Measurements from ENCODE around the gene CFAP107. TPM values are rescaled to one million over a fixed set of nuclear protein-coding genes. Genes with fewer than 3 reads are reported as not detected.
"Not testable (repeated sequence)": the region's sequence is repeated elsewhere in the genome, so short reads cannot be mapped to it uniquely, and the experiment has no call there.

CFAP107 gene
- total RNA-seq, 1 experiment from 2014 or later: not detected

GRCh38 chr1:12783783-12784182 is 37.8 kb downstream of the CFAP107 start:
- BruUV-seq (replicated peaks); POLR2A ChIA-PET: not testable (repeated sequence)

DNA sequence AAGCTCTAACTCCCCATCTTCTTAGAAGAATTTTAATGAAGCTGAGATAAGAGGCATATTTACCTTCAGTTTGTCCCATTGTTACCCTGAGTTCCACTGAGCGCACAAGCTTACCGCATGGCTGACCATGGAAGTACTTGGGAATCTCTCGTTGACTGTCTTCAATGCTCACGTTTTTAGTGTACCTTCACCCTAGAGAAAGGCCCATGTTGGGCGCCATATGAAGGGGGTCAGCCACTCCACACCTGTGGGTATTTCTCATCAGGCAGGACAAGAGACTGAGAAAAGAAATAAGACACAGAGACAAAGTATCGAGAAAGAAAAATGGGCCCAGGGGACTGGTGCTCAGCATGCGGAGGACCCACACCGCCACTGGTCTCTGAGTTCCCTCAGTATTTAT is 38.7 kb downstream of the CFAP107 start:
- H3K36me3 Mint-ChIP-seq (ENCODE audit: insufficient read depth, unreplicated experiment); POLR2A ChIA-PET; BruUV-seq (replicated peaks); H3K27ac Mint-ChIP-seq (ENCODE audit: low read depth, unreplicated experiment); H3K27me3 Mint-ChIP-seq (ENCODE audit: insufficient read depth, unreplicated experiment); H3K9me3 Mint-ChIP-seq (ENCODE audit: unreplicated experiment); CTCF ChIA-PET; intact Hi-C loops (cut with micrococcal nuclease); H3K4me1 Mint-ChIP-seq (ENCODE audit: insufficient read depth, unreplicated experiment); H3K4me3 Mint-ChIP-seq (ENCODE audit: unreplicated experiment): not testable (repeated sequence)
- peak; percentile 13 for DNase-seq (ENCODE audit: unreplicated experiment)

More at GRCh38 chr1:12783783-12784182, 37.8 kb downstream of the CFAP107 start:
- H3K4me3 Mint-ChIP-seq (ENCODE audit: unreplicated experiment); H3K27ac Mint-ChIP-seq (ENCODE audit: low read depth, unreplicated experiment); H3K4me1 Mint-ChIP-seq (ENCODE audit: insufficient read depth, unreplicated experiment); H3K27me3 Mint-ChIP-seq (ENCODE audit: insufficient read depth, unreplicated experiment); CTCF ChIA-PET; H3K36me3 Mint-ChIP-seq (ENCODE audit: insufficient read depth, unreplicated experiment); H3K9me3 Mint-ChIP-seq (ENCODE audit: unreplicated experiment); intact Hi-C loops (cut with micrococcal nuclease): not testable (repeated sequence)
- TF ChIP-seq, protein P1, sequence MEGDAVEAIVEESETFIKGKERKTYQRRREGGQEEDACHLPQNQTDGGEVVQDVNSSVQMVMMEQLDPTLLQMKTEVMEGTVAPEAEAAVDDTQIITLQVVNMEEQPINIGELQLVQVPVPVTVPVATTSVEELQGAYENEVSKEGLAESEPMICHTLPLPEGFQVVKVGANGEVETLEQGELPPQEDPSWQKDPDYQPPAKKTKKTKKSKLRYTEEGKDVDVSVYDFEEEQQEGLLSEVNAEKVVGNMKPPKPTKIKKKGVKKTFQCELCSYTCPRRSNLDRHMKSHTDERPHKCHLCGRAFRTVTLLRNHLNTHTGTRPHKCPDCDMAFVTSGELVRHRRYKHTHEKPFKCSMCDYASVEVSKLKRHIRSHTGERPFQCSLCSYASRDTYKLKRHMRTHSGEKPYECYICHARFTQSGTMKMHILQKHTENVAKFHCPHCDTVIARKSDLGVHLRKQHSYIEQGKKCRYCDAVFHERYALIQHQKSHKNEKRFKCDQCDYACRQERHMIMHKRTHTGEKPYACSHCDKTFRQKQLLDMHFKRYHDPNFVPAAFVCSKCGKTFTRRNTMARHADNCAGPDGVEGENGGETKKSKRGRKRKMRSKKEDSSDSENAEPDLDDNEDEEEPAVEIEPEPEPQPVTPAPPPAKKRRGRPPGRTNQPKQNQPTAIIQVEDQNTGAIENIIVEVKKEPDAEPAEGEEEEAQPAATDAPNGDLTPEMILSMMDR (IDR thresholded peaks at IDR 0.05; ENCODE audit: unreplicated experiment): peak; percentile 57
- DNase-seq (ENCODE audit: unreplicated experiment): peak; percentile 51

DNA sequence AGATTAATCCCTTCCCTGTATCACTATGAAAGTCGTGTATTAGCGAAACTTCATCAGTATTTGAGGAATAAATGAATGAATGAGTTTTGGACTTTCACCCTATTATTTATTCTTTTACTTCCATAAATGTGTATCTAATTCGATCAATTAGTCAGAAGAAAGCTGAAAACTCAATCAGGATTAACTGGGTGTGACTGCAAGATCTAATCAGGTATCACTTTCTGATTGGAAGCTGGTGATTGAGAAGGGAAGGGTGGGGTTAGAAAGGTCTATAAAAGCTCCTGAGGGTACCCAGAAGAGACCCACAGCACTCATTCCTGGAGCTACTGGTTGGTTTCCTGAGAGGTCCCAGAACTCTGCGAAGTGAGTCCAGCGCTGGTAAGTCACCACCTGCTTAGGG is 45.1 kb downstream of the CFAP107 start, which contains the start of gene PRAMEF1:
PRAMEF1 (plus strand) TSS at position 301 of the 400 bp plus-strand sequence. CDS start 1,831 bp downstream, outside the sequence.
- DNase-seq (ENCODE audit: unreplicated experiment); H3K9me3 Mint-ChIP-seq (ENCODE audit: unreplicated experiment); BruUV-seq (replicated peaks); POLR2A ChIA-PET; H3K36me3 Mint-ChIP-seq (ENCODE audit: insufficient read depth, unreplicated experiment); H3K4me3 Mint-ChIP-seq (ENCODE audit: unreplicated experiment); H3K27me3 Mint-ChIP-seq (ENCODE audit: insufficient read depth, unreplicated experiment); intact Hi-C loops (cut with micrococcal nuclease); H3K4me1 Mint-ChIP-seq (ENCODE audit: insufficient read depth, unreplicated experiment); CTCF ChIA-PET; H3K27ac Mint-ChIP-seq (ENCODE audit: low read depth, unreplicated experiment): not testable (repeated sequence)

GRCh38 chr1:12798911-12799310 is 52.9 kb downstream of the CFAP107 start:
- ChIA-PET CTCF (interaction anchor here (0.6 to 1.3 kb wide), 2 partner anchors 11 to 27 kb away, joined by 5 read pairs; no protein-coding TSS in a partner anchor), POLR2A (no interaction called here)
- no peak for DNase-seq (ENCODE audit: unreplicated experiment)
- Mint-ChIP-seq H3K27me3 (ENCODE audit: insufficient read depth, unreplicated experiment) (no peaks in the 10 kb centered on the region), H3K27ac (ENCODE audit: low read depth, unreplicated experiment) (no peak overlapping the region), H3K4me3 (ENCODE audit: unreplicated experiment) (no peak overlapping the region), H3K9me3 (ENCODE audit: unreplicated experiment) (no peaks in the 10 kb centered on the region), H3K4me1 (ENCODE audit: insufficient read depth, unreplicated experiment) (peaks cover 27% of the 10 kb centered on the region), H3K36me3 (ENCODE audit: insufficient read depth, unreplicated experiment) (no peaks in the 10 kb centered on the region)
- TF ChIP-seq, protein P1 (IDR thresholded peaks at IDR 0.05; ENCODE audit: unreplicated experiment): no peak
- no TSS peak for BruUV-seq (replicated peaks)
- intact Hi-C loops (cut with micrococcal nuclease): no loop called here

DNA sequence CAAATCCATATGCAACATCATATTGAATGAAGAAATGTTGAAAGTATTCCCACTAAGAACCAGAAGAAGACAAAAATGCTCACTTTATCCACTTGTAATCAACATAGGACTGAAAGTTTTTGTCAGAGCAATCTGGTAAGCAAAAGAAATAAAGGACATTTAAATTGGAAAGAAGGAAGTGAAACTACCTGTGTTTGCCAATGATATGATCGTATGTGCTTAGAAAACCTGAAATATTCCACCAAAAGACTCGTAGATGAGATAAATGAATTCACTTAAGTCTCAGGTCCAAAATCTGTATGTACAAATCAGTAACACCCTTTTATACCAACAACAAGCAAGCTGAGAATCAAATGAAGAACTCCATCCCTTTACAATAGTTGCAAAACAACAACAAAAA is 53.7 kb downstream of the CFAP107 start:
- no peak for DNase-seq (ENCODE audit: unreplicated experiment)
- H3K4me3 Mint-ChIP-seq (ENCODE audit: unreplicated experiment): no peak overlapping the region
- no peak overlapping the region for H3K27ac Mint-ChIP-seq (ENCODE audit: low read depth, unreplicated experiment)
- H3K4me1 Mint-ChIP-seq (ENCODE audit: insufficient read depth, unreplicated experiment): peaks cover 27% of the 10 kb centered on the region
- no TSS peak for BruUV-seq (replicated peaks)
- no peaks in the 10 kb centered on the region for H3K27me3 Mint-ChIP-seq (ENCODE audit: insufficient read depth, unreplicated experiment)
- intact Hi-C loops (cut with micrococcal nuclease): no loop called here
- CTCF ChIA-PET: interaction anchor here (0.6 kb wide), 1 partner anchor 26 kb away, joined by 5 read pairs; no protein-coding TSS in a partner anchor
- H3K36me3 Mint-ChIP-seq (ENCODE audit: insufficient read depth, unreplicated experiment): no peaks in the 10 kb centered on the region
- TF ChIP-seq, protein P1 (IDR thresholded peaks at IDR 0.05; ENCODE audit: unreplicated experiment): no peak
- peaks cover 4% of the 10 kb centered on the region for H3K9me3 Mint-ChIP-seq (ENCODE audit: unreplicated experiment)
- POLR2A ChIA-PET: no interaction called here

Data from MCF 10A (cell line).